HepG2 (cell line): ENCODE data around the gene COL27A1. TPM values are rescaled to one million over a fixed set of nuclear protein-coding genes. Genes with fewer than 3 reads are reported as not detected.

Experiments
- ATAC-seq: fragments of 200-7000 bp; cut with Tn5 transposase; 3 replicates; pipeline ENCODE4 v1.9.1; 2020; ENCODE audit warnings: mild to moderate bottlenecking, moderate library complexity
- BruUV-seq: library from RNA; stranded (reverse); fragments of 400-500 nt; replicated peaks from 2 replicates; lab custom pipeline; 2021; lab: Mats Ljungman, UMichigan
- CTCF ChIA-PET: fragments of 300-600 bp; formaldehyde crosslinking; extraction: SDS; loops from one replicate; lab custom pipeline; 2021; ENCODE audit warnings: low total read pairs, inconsistent platforms, low intra/inter-chr PET ratio; lab: Yijun Ruan, JAX
- POLR2A ChIA-PET: fragments of 350-600 bp; sonication (Branson Sonifier 250); formaldehyde crosslinking; loops from one replicate; lab custom pipeline; 2020; ENCODE audit warnings: antibody characterized with exemption, inconsistent platforms; lab: Yijun Ruan, JAX
- DNase-seq: peaks from one replicate; pipeline ENCODE4 v3.0.0-alpha.2; 2015; ENCODE audit warnings: low spot score
- FAIRE-seq: peaks from 3 replicates; lab custom pipeline; 2011; peaks lifted over from hg19 to GRCh38; lab: Jason Lieb, UNC
- H2AFZ ChIP-seq: one replicate; pipeline ENCODE4 v1.6.1; 2011; ENCODE audit warnings: low read length, inconsistent platforms
- H3K27ac ChIP-seq: fragments of 300-600 bp; 3 replicates; pipeline ENCODE4 v1.8.0; 2011; ENCODE audit warnings: mixed run types, mild to moderate bottlenecking, mixed read lengths, low read length, inconsistent platforms; ENCODE audit not compliant: insufficient read depth; ENCODE audit errors: extremely low read length
- H3K27me3 ChIP-seq, 2 experiments: fragments of 200-600 bp in 1 of 2; 2 replicates in 1 of 2; 3 replicates in 1 of 2; pipeline versions ENCODE4 v1.6.0 to v1.8.0; 2011; ENCODE audit warnings: low read length in 2 of 2, mild to moderate bottlenecking in 2 of 2, moderate library complexity in 2 of 2, inconsistent platforms in 1 of 2; ENCODE audit not compliant: insufficient read depth in 2 of 2, control insufficient read depth in 1 of 2
- H3K36me3 ChIP-seq, 2 experiments: fragments of 200-600 bp in 1 of 2; replicated peaks in 1 of 2; 2 replicates in 1 of 2; 3 replicates in 1 of 2; pipeline versions ENCODE4 v1.5.1 to v1.8.0; 2011; ENCODE audit warnings: low read length in 2 of 2, inconsistent platforms in 1 of 2; ENCODE audit not compliant: insufficient read depth in 2 of 2, control insufficient read depth in 1 of 2
- H3K4me1 ChIP-seq: 2 replicates; pipeline ENCODE4 v1.5.1; 2012; ENCODE audit warnings: low read length, inconsistent platforms; ENCODE audit not compliant: insufficient read depth
- H3K4me2 ChIP-seq: 2 replicates; pipeline ENCODE4 v1.6.0; 2011; ENCODE audit warnings: low read depth, low read length, inconsistent platforms
- H3K4me3 ChIP-seq, 3 experiments: fragments of 200-600 bp in 1 of 3; sonication (generic), shearing (Covaris generic) in 1 of 3; replicated peaks in 1 of 3; 2 replicates each; pipeline ENCODE4 v1.5.1; 2011 to 2016; ENCODE audit warnings: low read length in 3 of 3, inconsistent platforms in 2 of 3, low read depth in 2 of 3, mild to moderate bottlenecking in 2 of 3, control low read depth in 1 of 3, mixed read lengths in 1 of 3; ENCODE audit not compliant: insufficient read depth in 1 of 3
- H3K79me2 ChIP-seq: one replicate; pipeline ENCODE4 v1.6.1; 2011; ENCODE audit warnings: low read length, inconsistent platforms; ENCODE audit not compliant: insufficient read depth
- H3K9ac ChIP-seq: 2 replicates; pipeline ENCODE4 v1.6.0; 2011; ENCODE audit warnings: mild to moderate bottlenecking, low read depth, low read length, inconsistent platforms; ENCODE audit not compliant: insufficient read depth
- H3K9me3 ChIP-seq: 2 replicates; pipeline ENCODE4 v1.5.1; 2012; ENCODE audit warnings: mild to moderate bottlenecking, low read length
- H4K20me1 ChIP-seq: 2 replicates; pipeline ENCODE4 v1.6.0; 2011; ENCODE audit warnings: inconsistent platforms, mild to moderate bottlenecking, low read length, moderate library complexity; ENCODE audit not compliant: insufficient read depth
- AGO2 ChIP-seq: fragments of 200-400 bp; formaldehyde crosslinking; optimal IDR thresholded peaks from 2 replicates; pipeline ENCODE3; 2017; ENCODE audit warnings: mild to moderate bottlenecking, low read depth, low read length, moderate library complexity
- HOXA3 ChIP-seq: sonication (generic); formaldehyde crosslinking; IDR thresholded peaks from 2 replicates; pipeline ENCODE4 v1.5.0; 2020; ENCODE audit warnings: missing genetic modification reagents
- MXI1 ChIP-seq: IDR thresholded peaks from 3 replicates; pipeline ENCODE4 v1.6.1; 2012; ENCODE audit warnings: low read depth, low read length, inconsistent platforms, borderline replicate concordance
- SKI ChIP-seq: fragments of 450-650 bp; IDR thresholded peaks from one replicate; pipeline ENCODE4 v1.6.1; 2018; ENCODE audit warnings: mild to moderate bottlenecking; ENCODE audit not compliant: partially characterized antibody
- ZNF768 ChIP-seq: sonication (generic); formaldehyde crosslinking; IDR thresholded peaks from 2 replicates; pipeline ENCODE4 v1.4.0; 2020; ENCODE audit warnings: missing genetic modification reagents
- ZUFSP ChIP-seq: sonication (generic); formaldehyde crosslinking; IDR thresholded peaks from 2 replicates; pipeline ENCODE4 v1.9.0; 2021; ENCODE audit warnings: missing genetic modification reagents, mild to moderate bottlenecking, borderline replicate concordance
- WGBS: methylation state at CpG from one replicate; pipeline ENCODE4 v1.1.6; 2017; ENCODE audit warnings: low lambda C conversion rate; 5-methylcytosine and 5-hydroxymethylcytosine counted together
- in situ Hi-C: cut with HindIII; loops from 2 replicates; pipeline ENCODE4 v1.10.0; 2017; ENCODE audit warnings: low pct_unique_long_range_greater_than_20kb; ENCODE audit not compliant: extremely low pct_ligation_motif_present
- intact Hi-C: fragments of 100-400 bp; cut with micrococcal nuclease; formaldehyde crosslinking; loops from one replicate; pipeline ENCODE4 v1.10.0; 2022; ENCODE audit not compliant: unreplicated experiment
- polyA plus RNA-seq, 8 experiments: library from polyadenylated mRNA; depleted of rRNA in 3 of 8; stranded (reverse) in 7 of 8; unstranded in 1 of 8; fragments of >200 nt; fragmentation: Illumina TruSeq in 4 of 8; extraction: Trizol in 4 of 8; gene quantifications; 2 replicates each; pipeline versions ENCODE4 v1.2.1 to v1.2.3, GENCODE V29; 2011 to 2016; ENCODE audit warnings: low read depth in 4 of 8, missing spikeins in 1 of 8, mixed read lengths in 1 of 8; ENCODE audit not compliant: insufficient read depth in 1 of 8
- total RNA-seq, 5 experiments: library from RNA; depleted of rRNA; stranded (reverse); fragments of >200 nt; fragmentation: Illumina TruSeq; extraction: Trizol; gene quantifications; 2 replicates each; pipeline ENCODE4 v1.2.3, GENCODE V29; 2016; ENCODE audit warnings: low read depth in 1 of 5
- TF ChIP-seq, protein P1 (sequence below): sonication (generic); formaldehyde crosslinking; IDR thresholded peaks from 2 replicates; pipeline ENCODE4 v1.8.0; 2022; ENCODE audit warnings: missing genetic modification reagents, mild to moderate bottlenecking, borderline replicate concordance

Gene COL27A1
- total and polyA plus RNA-seq, 2 of the 13 experiments (the other 11 are each of a cell fraction or from before 2014, with no cell fraction given): 71.3 to 89.1 TPM

DNA sequence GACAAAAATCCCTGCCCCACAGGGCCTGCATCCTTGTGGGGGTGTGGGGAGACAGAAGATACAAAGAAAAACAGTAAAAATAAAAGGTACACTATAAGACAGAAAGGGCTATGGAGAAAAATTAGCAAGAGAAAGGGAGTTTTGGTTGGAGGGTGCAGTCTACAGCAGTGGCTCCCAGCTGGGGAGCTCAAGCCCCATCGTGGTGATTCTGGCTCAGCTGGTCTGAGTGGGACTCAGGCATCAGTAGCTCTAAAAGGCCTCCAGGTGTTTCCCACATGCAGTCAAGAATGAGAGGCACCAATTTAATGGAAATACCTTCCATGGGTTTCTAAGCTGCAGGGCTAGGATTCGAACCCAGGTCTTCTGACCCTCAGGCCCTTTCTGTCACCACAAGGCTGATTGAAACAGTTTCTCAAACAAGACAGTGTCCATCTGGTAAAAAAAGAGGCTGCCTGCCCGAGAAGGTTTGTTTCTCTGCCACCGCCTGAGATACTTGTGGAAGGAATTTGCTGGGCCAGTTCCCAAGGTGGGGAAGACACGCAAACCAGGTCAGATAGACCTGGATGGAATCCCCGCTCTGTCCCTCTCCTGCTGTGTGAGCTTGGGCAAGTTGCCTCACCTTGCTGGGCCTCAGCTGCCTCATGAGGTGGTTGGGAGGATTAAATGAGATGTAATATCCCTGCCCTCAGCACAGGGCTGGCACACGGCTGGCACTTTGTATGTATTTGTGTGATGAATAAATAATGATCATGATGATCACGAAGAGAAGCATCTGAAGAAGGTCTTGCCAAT, 43.1 kb downstream of the COL27A1 start (continued):
- TF ChIP-seq, protein P1, sequence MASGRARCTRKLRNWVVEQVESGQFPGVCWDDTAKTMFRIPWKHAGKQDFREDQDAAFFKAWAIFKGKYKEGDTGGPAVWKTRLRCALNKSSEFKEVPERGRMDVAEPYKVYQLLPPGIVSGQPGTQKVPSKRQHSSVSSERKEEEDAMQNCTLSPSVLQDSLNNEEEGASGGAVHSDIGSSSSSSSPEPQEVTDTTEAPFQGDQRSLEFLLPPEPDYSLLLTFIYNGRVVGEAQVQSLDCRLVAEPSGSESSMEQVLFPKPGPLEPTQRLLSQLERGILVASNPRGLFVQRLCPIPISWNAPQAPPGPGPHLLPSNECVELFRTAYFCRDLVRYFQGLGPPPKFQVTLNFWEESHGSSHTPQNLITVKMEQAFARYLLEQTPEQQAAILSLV (CRISPR knock-in tag): no peak
- no peak for TF ChIP-seq ZUFSP
- no peak for TF ChIP-seq HOXA3 (CRISPR knock-in tag)
- TF ChIP-seq ZNF768 (CRISPR knock-in tag): peak; percentile 92
- TF ChIP-seq MXI1: no peak
- TF ChIP-seq, all 625 proteins: peak for 2

GRCh38 chr9:114200721-114201300, 45.5 kb downstream of the COL27A1 start:
- H3K27ac ChIP-seq: no peak overlapping the region
- no peak overlapping the region for H2AFZ ChIP-seq
- H3K9ac ChIP-seq: no peak overlapping the region
- no peak overlapping the region for H3K4me2 ChIP-seq
- BruUV-seq: no TSS peak
- CTCF ChIA-PET: no interaction called here
- ATAC-seq: no peak
- TF ChIP-seq SKI (no peak), AGO2 (peak; percentile 26)
- FAIRE-seq: no peak
- peaks cover 63 to 100% of the 10 kb centered on the region in 2 experiments for H3K36me3 ChIP-seq
- peaks cover 6% of the 10 kb centered on the region; the same call in 1 of the 2 replicates for H4K20me1 ChIP-seq
- no peak overlapping the region for H3K4me3 ChIP-seq
- no peaks in the 10 kb centered on the region for H3K9me3 ChIP-seq
- no peaks in the 10 kb centered on the region for H3K27me3 ChIP-seq
- intact Hi-C loops (no loop called here), in situ Hi-C loops (no loop called here)
- POLR2A ChIA-PET: interaction anchor here (1.5 kb wide), 1 partner anchor 26 kb away, joined by 5 read pairs; no protein-coding TSS in a partner anchor
- no peaks in the 10 kb centered on the region for H3K79me2 ChIP-seq
- 97% methylated on average over 13 of the region's 17 CpGs for WGBS
- peaks cover 20% of the 10 kb centered on the region for H3K4me1 ChIP-seq
- DNase-seq: no peak
